ENCODE results near the gene ZNF514. TPM values are rescaled to one million over a fixed set of nuclear protein-coding genes. Genes with fewer than 3 reads are reported as not detected.

The ZNF514 gene
- 33.3 TPM for total RNA-seq

- DNase-seq (ENCODE audit: low spot score): peak; percentile 77
These were observed at the start of gene ZNF514 for GRCh38 chr2:95159690-95160449. TSS of gene ZNF514 (minus strand) at chr2:95159848. CDS start at chr2:95153253, 6,595 bp downstream.

- no peak for DNase-seq (ENCODE audit: low spot score)
These were observed 48.5 kb upstream of the ZNF514 start for GRCh38 chr2:95208106-95208505.

GRCh38 chr2:95207111-95207961, 47.7 kb upstream of the ZNF514 start, which contains the start of gene ZNF892:
TSS of gene ZNF892 (plus strand) at chr2:95207521. CDS start at chr2:95207816, 295 bp downstream.
- peak; percentile 91 for DNase-seq (ENCODE audit: low spot score)

- DNase-seq (ENCODE audit: low spot score): no peak
These were observed 46.4 kb upstream of the ZNF514 start for GRCh38 chr2:95206096-95206495.

GRCh38 chr2:95204396-95204795, 44.7 kb upstream of the ZNF514 start:
- no peak for DNase-seq (ENCODE audit: low spot score)

- no peak for DNase-seq (ENCODE audit: low spot score)
These were observed 44.3 kb upstream of the ZNF514 start for GRCh38 chr2:95203911-95204310.

- DNase-seq (ENCODE audit: low spot score): peak; percentile 58
These were observed 33.3 kb upstream of the ZNF514 start for GRCh38 chr2:95192956-95193355.

- no peak for DNase-seq (ENCODE audit: low spot score)
These were observed 26.3 kb upstream of the ZNF514 start for GRCh38 chr2:95185973-95186372.

- no peak for DNase-seq (ENCODE audit: low spot score)
These were observed 25.5 kb upstream of the ZNF514 start for GRCh38 chr2:95185197-95185596.

- DNase-seq (ENCODE audit: low spot score): no peak
These were observed 22.1 kb upstream of the ZNF514 start for GRCh38 chr2:95181774-95182173.

GRCh38 chr2:95179451-95179850, 19.8 kb upstream of the ZNF514 start:
- DNase-seq (ENCODE audit: low spot score): no peak

- no peak for DNase-seq (ENCODE audit: low spot score)
These were observed 14.4 kb upstream of the ZNF514 start for GRCh38 chr2:95174031-95174542.

GRCh38 chr2:95171902-95172301, 12.3 kb upstream of the ZNF514 start:
- DNase-seq (ENCODE audit: low spot score): no peak

GRCh38 chr2:95166065-95166763, 6.6 kb upstream of the ZNF514 start:
- no peak for DNase-seq (ENCODE audit: low spot score)

GRCh38 chr2:95165371-95166064, 5.9 kb upstream of the ZNF514 start, which contains the start of gene ZNF2:
TSS of gene ZNF2 (plus strand) at chr2:95165809. CDS start at chr2:95176227, 10,418 bp downstream.
- peak; percentile 98 for DNase-seq (ENCODE audit: low spot score)

- DNase-seq (ENCODE audit: low spot score): no peak
These were observed 5.4 kb upstream of the ZNF514 start for GRCh38 chr2:95165030-95165370.

GRCh38 chr2:95158891-95159619, 593 bp downstream of the ZNF514 start:
- DNase-seq (ENCODE audit: low spot score): peak; percentile 55

GRCh38 chr2:95158441-95158840, 1.2 kb downstream of the ZNF514 start:
- DNase-seq (ENCODE audit: low spot score): no peak

GRCh38 chr2:95149397-95149984, 10.2 kb downstream of the ZNF514 start:
- no peak for DNase-seq (ENCODE audit: low spot score)

- no peak for DNase-seq (ENCODE audit: low spot score)
These were observed 15.8 kb downstream of the ZNF514 start for GRCh38 chr2:95143838-95144237.
